Limb (tissue), 2 donors: ENCODE data around the gene CPD.
"Not testable (repeated sequence)": the region's sequence is repeated elsewhere in the genome, so short reads cannot be mapped to it uniquely, and the experiment has no call there.

ENCODE experiments used
- DNase-seq, 2 donors: peaks; one replicate each; pipeline ENCODE4 v3.0.0-alpha.2; 2016; ENCODE audit errors: extremely low spot score in 2 of 2

The CPD gene

GRCh38 chr17:30378825-30379302 lies at the start of gene CPD:
Gene CPD, plus strand, starts transcription at chr17:30378927. Its CDS starts 54 bp downstream, at chr17:30378981.
- DNase-seq: peak; percentile 96 to 99

- DNase-seq: no peak
Observed at GRCh38 chr17:30332057-30332542, 46.6 kb upstream of the CPD start.

- no peak for DNase-seq
Observed at GRCh38 chr17:30333503-30334360, 45.0 kb upstream of the CPD start, which contains the start of gene TMIGD1. Gene TMIGD1, minus strand, starts transcription at chr17:30334057. Its CDS starts 1,924 bp downstream, at chr17:30332133.

GRCh38 chr17:30334421-30334820 lies 44.3 kb upstream of the CPD start:
- no peak for DNase-seq

- DNase-seq: no peak
Observed at GRCh38 chr17:30336369-30337171, 42.2 kb upstream of the CPD start.

GRCh38 chr17:30337393-30337999 lies 41.2 kb upstream of the CPD start:
- DNase-seq: no peak

GRCh38 chr17:30339086-30339485 lies 39.6 kb upstream of the CPD start:
- no peak for DNase-seq

GRCh38 chr17:30340801-30341356 lies 37.8 kb upstream of the CPD start:
- no peak for DNase-seq

GRCh38 chr17:30341703-30342249 lies 37.0 kb upstream of the CPD start:
- no peak for DNase-seq

GRCh38 chr17:30343244-30343643 lies 35.5 kb upstream of the CPD start:
- DNase-seq: not testable (repeated sequence)

- no peak for DNase-seq
Observed at GRCh38 chr17:30343796-30344195, 34.9 kb upstream of the CPD start.

GRCh38 chr17:30344283-30345088 lies 34.2 kb upstream of the CPD start:
- no peak for DNase-seq

- DNase-seq: no peak
Observed at GRCh38 chr17:30345089-30345433, 33.7 kb upstream of the CPD start.

- no peak for DNase-seq
Observed at GRCh38 chr17:30345527-30346075, 33.1 kb upstream of the CPD start.

- DNase-seq: no peak
Observed at GRCh38 chr17:30346221-30346795, 32.4 kb upstream of the CPD start.

GRCh38 chr17:30347488-30347887 lies 31.2 kb upstream of the CPD start:
- no peak for DNase-seq

GRCh38 chr17:30349252-30349651 lies 29.5 kb upstream of the CPD start:
- no peak for DNase-seq

GRCh38 chr17:30351263-30351662 lies 27.5 kb upstream of the CPD start:
- DNase-seq: not testable (repeated sequence)

- no peak for DNase-seq
Observed at GRCh38 chr17:30351735-30352134, 27.0 kb upstream of the CPD start.
